22Rv1 (cell line): ENCODE results near the gene NPB.

Experiments used
- H3K27ac ChIP-seq: fragments of 450-650 bp; 2 replicates; pipeline ENCODE4 v1.5.1; 2017
- ZFX ChIP-seq: fragments of 450-650 bp; IDR thresholded peaks from 2 replicates; pipeline ENCODE4 v1.6.1; 2017; ENCODE audit warnings: antibody characterized with exemption, borderline replicate concordance
- TF ChIP-seq, protein P1 (sequence below): fragments of 450-650 bp; IDR thresholded peaks from 2 replicates; pipeline ENCODE4 v1.5.1; 2017; ENCODE audit warnings: mild to moderate bottlenecking

NPB gene

DNA sequence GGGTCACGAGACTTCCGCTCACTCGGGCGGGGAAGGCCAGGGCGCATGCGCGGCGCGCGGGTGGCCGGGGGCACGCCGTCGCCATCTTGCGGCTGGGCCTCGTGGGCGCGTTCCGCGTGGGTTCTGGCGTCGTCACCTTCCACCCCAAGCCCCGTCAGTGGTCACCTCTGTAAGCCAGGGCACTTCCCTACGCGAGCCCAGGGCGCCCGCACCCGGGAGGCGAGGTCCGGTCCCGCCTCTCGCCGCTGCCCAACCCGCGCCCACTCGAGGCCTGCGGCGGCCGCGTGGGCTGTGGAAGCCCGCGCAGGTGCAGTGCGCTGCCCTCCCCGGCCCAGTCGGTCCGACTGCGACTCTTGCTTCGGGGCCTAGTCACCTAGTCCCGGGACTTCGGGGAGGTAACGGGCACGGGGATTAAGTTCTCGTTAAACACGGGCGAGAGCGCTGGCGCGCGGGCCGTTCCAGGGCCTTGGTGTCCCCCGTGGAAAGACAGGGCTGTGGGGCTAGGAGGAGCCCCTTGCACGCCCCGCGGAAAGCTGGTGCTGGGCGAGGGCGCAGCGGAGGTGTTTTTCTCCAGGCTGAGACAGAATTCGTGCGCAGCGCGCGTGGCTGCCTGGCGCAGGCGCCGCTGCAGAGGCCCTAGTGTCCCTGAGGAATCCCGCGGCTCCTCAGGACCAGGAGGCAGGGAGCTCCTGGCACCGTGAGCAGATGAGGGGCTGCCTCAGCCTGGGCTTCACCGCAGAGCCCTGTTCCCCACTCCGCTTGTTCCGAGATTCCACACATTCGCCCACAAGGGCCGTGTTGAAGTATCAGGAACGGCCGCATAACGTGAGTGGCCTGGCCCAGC lies 30.4 kb upstream of the NPB start:
- TF ChIP-seq, protein P1, sequence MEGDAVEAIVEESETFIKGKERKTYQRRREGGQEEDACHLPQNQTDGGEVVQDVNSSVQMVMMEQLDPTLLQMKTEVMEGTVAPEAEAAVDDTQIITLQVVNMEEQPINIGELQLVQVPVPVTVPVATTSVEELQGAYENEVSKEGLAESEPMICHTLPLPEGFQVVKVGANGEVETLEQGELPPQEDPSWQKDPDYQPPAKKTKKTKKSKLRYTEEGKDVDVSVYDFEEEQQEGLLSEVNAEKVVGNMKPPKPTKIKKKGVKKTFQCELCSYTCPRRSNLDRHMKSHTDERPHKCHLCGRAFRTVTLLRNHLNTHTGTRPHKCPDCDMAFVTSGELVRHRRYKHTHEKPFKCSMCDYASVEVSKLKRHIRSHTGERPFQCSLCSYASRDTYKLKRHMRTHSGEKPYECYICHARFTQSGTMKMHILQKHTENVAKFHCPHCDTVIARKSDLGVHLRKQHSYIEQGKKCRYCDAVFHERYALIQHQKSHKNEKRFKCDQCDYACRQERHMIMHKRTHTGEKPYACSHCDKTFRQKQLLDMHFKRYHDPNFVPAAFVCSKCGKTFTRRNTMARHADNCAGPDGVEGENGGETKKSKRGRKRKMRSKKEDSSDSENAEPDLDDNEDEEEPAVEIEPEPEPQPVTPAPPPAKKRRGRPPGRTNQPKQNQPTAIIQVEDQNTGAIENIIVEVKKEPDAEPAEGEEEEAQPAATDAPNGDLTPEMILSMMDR = peak; percentile 37; the same call in 1 of the 2 replicates
- TF ChIP-seq ZFX = no peak

GRCh38 chr17:81877569-81877968 lies 24.5 kb upstream of the NPB start:
- no peak for TF ChIP-seq ZFX
- TF ChIP-seq, protein P1 = no peak

More for the DNA sequence above, 30.4 kb upstream of the NPB start:
- peak overlapping the region; percentile 99 for H3K27ac ChIP-seq

GRCh38 chr17:81878294-81878693 lies 23.7 kb upstream of the NPB start:
- no peak for TF ChIP-seq ZFX
- TF ChIP-seq, protein P1 = no peak
- no peak overlapping the region for H3K27ac ChIP-seq

More at GRCh38 chr17:81877569-81877968, 24.5 kb upstream of the NPB start:
- no peak overlapping the region for H3K27ac ChIP-seq

GRCh38 chr17:81879121-81879520 lies 22.9 kb upstream of the NPB start:
- TF ChIP-seq, protein P1 = no peak
- TF ChIP-seq ZFX = no peak

GRCh38 chr17:81884520-81884919 lies 17.5 kb upstream of the NPB start:
- no peak for TF ChIP-seq ZFX
- TF ChIP-seq, protein P1 = no peak
- H3K27ac ChIP-seq = no peak overlapping the region; the same call in 1 of the 2 replicates

More at GRCh38 chr17:81879121-81879520, 22.9 kb upstream of the NPB start:
- H3K27ac ChIP-seq = no peak overlapping the region

DNA sequence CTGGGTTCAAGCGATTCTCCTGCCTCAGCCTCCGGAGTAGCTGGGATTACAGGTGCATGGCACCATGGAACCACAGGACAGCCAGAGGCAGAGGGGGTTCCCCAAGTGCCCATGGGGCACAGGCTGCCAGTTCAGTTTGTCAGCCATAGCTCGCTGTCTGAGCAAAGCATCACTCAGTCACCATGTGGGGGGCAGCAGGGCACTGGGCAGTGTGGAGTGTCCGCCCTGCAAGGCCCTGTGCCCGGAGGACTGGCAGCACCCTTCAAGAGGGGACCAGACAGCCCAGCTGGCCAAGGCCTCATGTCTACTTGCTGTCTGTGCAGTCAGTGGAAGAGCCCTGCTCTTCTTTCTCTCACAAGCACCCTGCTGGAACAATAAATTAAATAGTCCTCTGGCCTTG lies 17.1 kb upstream of the NPB start:
- TF ChIP-seq ZFX = no peak
- TF ChIP-seq, protein P1 = no peak

GRCh38 chr17:81885454-81885853 lies 16.6 kb upstream of the NPB start:
- TF ChIP-seq, protein P1 = no peak
- no peak for TF ChIP-seq ZFX
- H3K27ac ChIP-seq = no peak overlapping the region

More for the DNA sequence above, 17.1 kb upstream of the NPB start:
- no peak overlapping the region; the same call in 1 of the 2 replicates for H3K27ac ChIP-seq
